ENCODE data around the gene ACMSD. TPM values are rescaled to one million over a fixed set of nuclear protein-coding genes. Genes with fewer than 3 reads are reported as not detected.

The ACMSD gene
- total and polyA plus RNA-seq, 10 of the 15 experiments (the other 5 are each of a cell fraction or from before 2014, with no cell fraction given) = 0.08 TPM; not detected in 9

GRCh38 chr2:134950886-134951285 is 112.5 kb downstream of the ACMSD start:
- H2AFZ ChIP-seq (ENCODE audit: control insufficient read depth, low read depth, low read length) = no peak overlapping the region
- peaks cover 19 to 26% of the 10 kb centered on the region in 2 experiments for H3K36me3 ChIP-seq (ENCODE audit: control insufficient read depth in 2 of 2, insufficient read depth in 2 of 2, low read length in 1 of 2)
- ATAC-seq (no peak), DNase-seq (ENCODE audit: low read depth, low spot score) (no peak), FAIRE-seq (no peak)
- SMC1A ChIA-PET (ENCODE audit: uncharacterized antibody, unreplicated experiment) = interaction anchor here (1.0 to 1.2 kb wide), 2 partner anchors 13 to 714 kb away, joined by 3 to 4 read pairs; no protein-coding TSS in a partner anchor
- WGBS (ENCODE audit: insufficient coverage, insufficient replicate concordance, low lambda C conversion rate, missing lambda C conversion rate) = 84% methylated on average over 2 of the region's 2 CpGs
- no peaks in the 10 kb centered on the region for H3K27me3 ChIP-seq (replicated peaks in 1 of 2; ENCODE audit: control insufficient read depth in 2 of 2, insufficient read depth in 2 of 2, low read length in 1 of 2)
- H3K4me1 ChIP-seq (ENCODE audit: control insufficient read depth, insufficient read depth, low read length) = no peaks in the 10 kb centered on the region
- H3K27ac ChIP-seq (ENCODE audit: control insufficient read depth, insufficient read depth) = no peak overlapping the region
- intact Hi-C loops (cut with micrococcal nuclease; ENCODE audit: unreplicated experiment) = no loop called here
- no peak overlapping the region for H3K4me2 ChIP-seq (ENCODE audit: control insufficient read depth, insufficient read depth)
- no peaks in the 10 kb centered on the region for H4K20me1 ChIP-seq (ENCODE audit: control insufficient read depth, insufficient read depth)
- CTCF ChIA-PET = interaction anchor here (0.6 to 1.2 kb wide), 3 partner anchors 37 to 1135 kb away, joined by 3 to 6 read pairs (median 3); no protein-coding TSS in a partner anchor
- H3K4me3 ChIP-seq = no peak overlapping the region
- in situ Hi-C loops (cut with MboI) = no loop called here
- no peaks in the 10 kb centered on the region for H3K79me2 ChIP-seq (ENCODE audit: control insufficient read depth, insufficient read depth, low read length)
- TF ChIP-seq SMC3 (IDR thresholded peaks at IDR 0.05; ENCODE audit: borderline replicate concordance, low read length) (no peak), ZNF217 (IDR thresholded peaks at IDR 0.05) (no peak), NRF1 (conservative IDR thresholded peaks at IDR 0.05; ENCODE audit: low read depth, low read length) (no peak)
- no peaks in the 10 kb centered on the region for H3K9me3 ChIP-seq (replicated peaks; ENCODE audit: control insufficient read depth, insufficient read depth, low read length)
- RAD21 ChIA-PET (ENCODE audit: unreplicated experiment) = interaction anchor here (1.0 kb wide), 1 partner anchor 33 kb away, joined by 4 read pairs; no protein-coding TSS in a partner anchor
- H3K9ac ChIP-seq (ENCODE audit: control insufficient read depth, insufficient read depth, low read length) = no peak overlapping the region
- POLR2A ChIA-PET = interaction anchor here (0.7 kb wide), 2 partner anchors 10 to 29 kb away, joined by 3 to 4 read pairs; no protein-coding TSS in a partner anchor
- BruUV-seq (replicated peaks) = no TSS peak

Small RNA genes within 50 kb of the gene (microRNA-seq; reads per million reads assigned to microRNA genes)
- not detected for gene MIR5590

Small RNA genes within 50 kb of the gene (small RNA-seq; reads per million reads assigned to genes)
- gene AC110620.1 (not detected), gene MIR5590 (not detected)

Other genes starting within 250 kb of the ACMSD start
- gene TMEM163, start 119.6 kb upstream of the ACMSD start, total RNA-seq (2014; rRNA removed) = 0.05 and 0.11 TPM in 2 replicates
- gene TMEM163, start 119.6 kb upstream of the ACMSD start, total RNA-seq (2014; rRNA removed; fragmentation: Illumina TruSeq; extraction: Trizol) = 0.05 TPM in 1 of 2 replicates, not detected in the other
- not detected in 2 replicates for gene TMEM163, start 119.6 kb upstream of the ACMSD start, total RNA-seq (2021)
- gene TMEM163, start 119.6 kb upstream of the ACMSD start, polyA plus RNA-seq (2011; rRNA removed) = 0.07 TPM in 2 replicates
- 0.06 TPM in 1 of 2 replicates, not detected in the other for gene TMEM163, start 119.6 kb upstream of the ACMSD start, polyA plus RNA-seq (2014; fragmentation: Illumina TruSeq; extraction: Trizol)
- gene TMEM163, start 119.6 kb upstream of the ACMSD start, polyA plus RNA-seq (2014; fragmentation: Nextera tagmentation; extraction: Ambion mirVana) = under 1 TPM; 0.05 to 0.06 TPM
- not detected in 2 replicates for gene TMEM163, start 119.6 kb upstream of the ACMSD start, polyA plus RNA-seq (2014; rRNA removed)
- under 1 TPM in 1 of 2 experiments, not detected in 1; 0.10 TPM for gene TMEM163, start 119.6 kb upstream of the ACMSD start, polyA plus RNA-seq (2016; fragmentation: Nextera tagmentation; extraction: Ambion mirVana)
- 22.8 and 25.6 TPM in 2 replicates for gene CCNT2, start 80.2 kb downstream of the ACMSD start, total RNA-seq (2014; rRNA removed)
- 22.0 and 24.6 TPM in 2 replicates for gene CCNT2, start 80.2 kb downstream of the ACMSD start, total RNA-seq (2014; rRNA removed; fragmentation: Illumina TruSeq; extraction: Trizol)
- 21.5 and 23.5 TPM in 2 replicates for gene CCNT2, start 80.2 kb downstream of the ACMSD start, total RNA-seq (2021)
- gene CCNT2, start 80.2 kb downstream of the ACMSD start, polyA plus RNA-seq (2011; rRNA removed) = 23.6 and 33.2 TPM in 2 replicates
- 20.6 and 24.1 TPM in 2 replicates for gene CCNT2, start 80.2 kb downstream of the ACMSD start, polyA plus RNA-seq (2014; fragmentation: Illumina TruSeq; extraction: Trizol)
- 1 to 10 TPM; 6.0 to 7.6 TPM for gene CCNT2, start 80.2 kb downstream of the ACMSD start, polyA plus RNA-seq (2014; fragmentation: Nextera tagmentation; extraction: Ambion mirVana)
- gene CCNT2, start 80.2 kb downstream of the ACMSD start, polyA plus RNA-seq (2014; rRNA removed) = 18.8 and 19.3 TPM in 2 replicates
- 10 to 100 TPM; 16.5 to 16.8 TPM for gene CCNT2, start 80.2 kb downstream of the ACMSD start, polyA plus RNA-seq (2016; fragmentation: Nextera tagmentation; extraction: Ambion mirVana)
- not detected in 2 replicates for gene MAP3K19, start 208.8 kb downstream of the ACMSD start, total RNA-seq (2014; rRNA removed)
- gene MAP3K19, start 208.8 kb downstream of the ACMSD start, total RNA-seq (2014; rRNA removed; fragmentation: Illumina TruSeq; extraction: Trizol) = not detected in 2 replicates
- not detected in 2 replicates for gene MAP3K19, start 208.8 kb downstream of the ACMSD start, total RNA-seq (2021)
- not detected in 2 replicates for gene MAP3K19, start 208.8 kb downstream of the ACMSD start, polyA plus RNA-seq (2011; rRNA removed)
- not detected in 2 replicates for gene MAP3K19, start 208.8 kb downstream of the ACMSD start, polyA plus RNA-seq (2014; fragmentation: Illumina TruSeq; extraction: Trizol)
- not detected for gene MAP3K19, start 208.8 kb downstream of the ACMSD start, polyA plus RNA-seq (2014; fragmentation: Nextera tagmentation; extraction: Ambion mirVana)
- 0.05 TPM in 1 of 2 replicates, not detected in the other for gene MAP3K19, start 208.8 kb downstream of the ACMSD start, polyA plus RNA-seq (2014; rRNA removed)
- gene MAP3K19, start 208.8 kb downstream of the ACMSD start, polyA plus RNA-seq (2016; fragmentation: Nextera tagmentation; extraction: Ambion mirVana) = not detected
- 19.2 and 26.0 TPM in 2 replicates for gene RAB3GAP1, start 213.7 kb downstream of the ACMSD start, total RNA-seq (2014; rRNA removed)
- gene RAB3GAP1, start 213.7 kb downstream of the ACMSD start, total RNA-seq (2014; rRNA removed; fragmentation: Illumina TruSeq; extraction: Trizol) = 36.9 and 37.4 TPM in 2 replicates
- 24.9 and 25.2 TPM in 2 replicates for gene RAB3GAP1, start 213.7 kb downstream of the ACMSD start, total RNA-seq (2021)
- 22.6 and 35.3 TPM in 2 replicates for gene RAB3GAP1, start 213.7 kb downstream of the ACMSD start, polyA plus RNA-seq (2011; rRNA removed)
- 30.7 and 37.8 TPM in 2 replicates for gene RAB3GAP1, start 213.7 kb downstream of the ACMSD start, polyA plus RNA-seq (2014; fragmentation: Illumina TruSeq; extraction: Trizol)
- 10 to 100 TPM; 13.7 to 20.9 TPM for gene RAB3GAP1, start 213.7 kb downstream of the ACMSD start, polyA plus RNA-seq (2014; fragmentation: Nextera tagmentation; extraction: Ambion mirVana)
- gene RAB3GAP1, start 213.7 kb downstream of the ACMSD start, polyA plus RNA-seq (2014; rRNA removed) = 15.6 and 21.1 TPM in 2 replicates
- 10 to 100 TPM; 18.3 to 19.8 TPM for gene RAB3GAP1, start 213.7 kb downstream of the ACMSD start, polyA plus RNA-seq (2016; fragmentation: Nextera tagmentation; extraction: Ambion mirVana)

Measured in GM12878 (cell line).